Measurements from ENCODE around the gene IGF1R.
A peak's percentile ranks its signal among the peaks of the same experiment; 100 is the strongest.
"Not testable (repeated sequence)": the region's sequence is repeated elsewhere in the genome, so short reads cannot be mapped to it uniquely, and the experiment has no call there.

Gene IGF1R

GRCh38 chr15:98647774-98648653, at the start of gene IGF1R:
TSS of gene IGF1R (plus strand) at chr15:98648539. CDS start at chr15:98649582, 1,043 bp downstream.
- peak; percentile 59 to 88 (median 80) for DNase-seq (ENCODE audit: low read depth in 3 of 3, low spot score in 1 of 3)

- DNase-seq (ENCODE audit: low read depth in 3 of 3, low spot score in 1 of 3): peak in 1 of 3 donors; percentile 22
Measured at GRCh38 chr15:98599909-98600691, 48.2 kb upstream of the IGF1R start.

DNA sequence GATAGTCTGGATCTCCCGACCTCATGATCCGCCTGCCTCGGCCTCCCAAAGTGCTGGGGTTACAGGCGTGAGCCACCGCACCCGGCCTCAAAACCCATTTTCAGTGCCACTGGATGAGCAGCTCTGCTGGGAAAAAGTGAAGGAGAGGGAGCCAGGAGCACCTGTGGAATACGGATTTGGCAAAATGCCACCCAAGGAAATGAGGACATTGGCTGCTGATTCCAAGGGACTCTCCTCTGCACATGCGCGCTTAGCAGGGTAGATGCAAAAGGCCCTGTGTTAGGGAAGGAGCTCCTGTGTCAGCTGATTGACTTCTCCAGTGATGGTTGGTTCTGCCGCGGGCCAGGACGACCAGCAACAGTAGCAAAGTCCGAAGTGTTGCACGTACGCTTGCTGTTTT, 43.4 kb upstream of the IGF1R start:
- DNase-seq (ENCODE audit: low read depth in 3 of 3, low spot score in 1 of 3): no peak

DNA sequence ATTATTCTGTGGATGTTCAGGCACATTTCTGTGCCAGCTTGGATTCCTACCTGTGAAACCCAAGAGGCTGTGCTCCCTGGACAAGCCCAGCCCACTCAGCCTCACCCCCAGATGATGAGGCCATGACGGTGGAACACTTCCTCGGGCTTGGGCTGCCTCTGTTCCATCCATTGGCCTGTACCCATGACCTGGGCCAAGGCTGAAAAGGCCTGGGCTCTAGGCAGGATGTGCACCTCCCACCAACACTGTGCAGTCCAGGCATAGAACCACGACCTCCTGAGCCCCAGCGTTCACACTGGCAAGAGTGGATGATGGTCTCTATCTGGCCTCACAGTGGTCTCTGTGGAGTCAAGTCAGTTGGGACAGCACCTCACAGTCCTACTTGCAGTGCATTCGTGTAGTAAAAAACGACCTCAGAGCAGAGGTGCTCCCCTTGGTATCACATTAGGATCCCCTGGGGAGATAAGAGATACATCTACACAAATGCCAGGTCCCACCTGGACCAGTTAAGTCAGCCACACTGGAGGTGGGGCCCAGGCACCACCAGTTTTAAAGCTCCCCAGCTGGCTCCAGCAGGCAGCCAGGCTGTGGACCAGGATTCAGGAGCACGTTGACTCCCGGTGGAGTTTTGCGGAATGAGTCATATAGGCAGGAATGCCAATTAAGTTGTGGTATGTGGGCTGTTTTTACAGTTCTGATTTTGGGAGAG, 39.0 kb upstream of the IGF1R start:
- no peak for DNase-seq (ENCODE audit: low read depth in 3 of 3, low spot score in 1 of 3)

- no peak for DNase-seq (ENCODE audit: low read depth in 3 of 3, low spot score in 1 of 3)
Measured at GRCh38 chr15:98610991-98611390, 37.3 kb upstream of the IGF1R start.

DNA sequence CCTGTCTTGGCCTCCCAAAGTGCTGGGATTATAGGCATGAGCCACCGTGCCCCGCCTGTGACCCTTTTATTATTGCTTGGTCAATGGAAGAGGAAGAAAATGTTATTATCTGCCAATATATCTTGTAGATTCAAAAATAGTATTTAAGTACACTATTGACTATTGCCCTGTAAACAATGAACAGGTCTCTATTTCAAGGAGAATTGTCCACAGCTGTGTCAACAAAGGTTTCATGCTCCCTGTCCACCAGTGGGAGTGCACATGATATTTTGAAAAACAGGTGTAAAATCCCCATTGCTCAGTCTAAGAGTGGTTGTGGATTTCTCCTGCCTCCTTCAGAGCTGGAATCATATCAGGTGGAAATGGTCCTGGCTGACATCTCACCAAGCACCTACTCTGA, 36.5 kb upstream of the IGF1R start:
- no peak for DNase-seq (ENCODE audit: low read depth in 3 of 3, low spot score in 1 of 3)

GRCh38 chr15:98612490-98613110, 35.7 kb upstream of the IGF1R start:
- no peak for DNase-seq (ENCODE audit: low read depth in 3 of 3, low spot score in 1 of 3)

GRCh38 chr15:98614681-98615080, 33.7 kb upstream of the IGF1R start:
- no peak for DNase-seq (ENCODE audit: low read depth in 3 of 3, low spot score in 1 of 3)

DNA sequence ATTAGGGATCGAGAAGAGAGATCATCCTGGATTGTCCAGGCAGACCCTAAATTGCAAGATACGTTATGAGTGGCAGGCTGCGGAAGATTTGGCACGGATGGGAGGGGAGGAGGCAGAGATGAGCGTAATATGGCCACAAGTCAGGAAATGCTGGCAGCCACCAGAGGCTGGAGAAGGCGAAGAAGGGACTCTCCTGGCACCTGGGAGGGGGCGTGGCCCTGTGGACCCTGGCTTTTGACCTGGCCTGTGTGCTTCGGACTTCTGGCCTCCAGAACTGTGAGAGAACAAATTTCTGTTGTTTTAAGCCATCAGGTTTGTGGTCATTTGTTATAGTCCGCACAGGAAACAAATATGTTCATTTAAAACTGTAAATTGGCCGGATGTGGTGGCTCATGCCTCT, 31.9 kb upstream of the IGF1R start:
- no peak for DNase-seq (ENCODE audit: low read depth in 3 of 3, low spot score in 1 of 3)

DNA sequence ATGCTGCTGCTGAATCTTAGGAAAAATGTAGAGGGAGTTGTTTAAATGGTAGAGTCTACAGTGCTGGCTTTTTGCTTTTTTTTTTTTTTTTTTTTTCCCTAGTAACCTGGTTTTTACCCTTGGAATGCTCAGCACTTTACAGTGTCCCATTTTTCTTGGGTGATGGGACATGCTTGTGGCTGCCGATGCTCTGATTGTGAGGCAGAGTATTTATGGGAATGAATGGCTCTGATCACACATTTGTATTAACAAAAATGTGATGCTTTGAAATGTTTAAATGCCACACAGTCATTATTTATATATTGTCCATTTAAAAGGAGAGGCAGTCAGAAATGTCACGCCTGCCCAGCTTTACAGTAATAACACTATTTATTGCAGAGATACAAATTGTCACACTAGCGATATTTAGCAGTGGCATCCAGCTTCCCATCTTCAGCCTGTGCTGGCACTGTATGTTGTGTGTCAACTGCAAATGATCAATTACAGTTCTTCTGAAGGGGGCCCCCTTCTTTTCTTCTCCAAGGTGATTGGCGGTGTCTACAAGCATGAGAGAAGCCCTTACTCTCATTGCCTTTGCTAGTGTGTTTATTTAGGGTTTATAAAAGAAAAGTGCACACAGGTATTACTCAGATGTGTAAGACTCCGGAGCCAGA, 30.9 kb upstream of the IGF1R start:
- DNase-seq (ENCODE audit: low read depth in 3 of 3, low spot score in 1 of 3): no peak

- not testable (repeated sequence) for DNase-seq (ENCODE audit: low read depth in 3 of 3, low spot score in 1 of 3)
Measured at GRCh38 chr15:98618576-98618975, 29.8 kb upstream of the IGF1R start.

DNA sequence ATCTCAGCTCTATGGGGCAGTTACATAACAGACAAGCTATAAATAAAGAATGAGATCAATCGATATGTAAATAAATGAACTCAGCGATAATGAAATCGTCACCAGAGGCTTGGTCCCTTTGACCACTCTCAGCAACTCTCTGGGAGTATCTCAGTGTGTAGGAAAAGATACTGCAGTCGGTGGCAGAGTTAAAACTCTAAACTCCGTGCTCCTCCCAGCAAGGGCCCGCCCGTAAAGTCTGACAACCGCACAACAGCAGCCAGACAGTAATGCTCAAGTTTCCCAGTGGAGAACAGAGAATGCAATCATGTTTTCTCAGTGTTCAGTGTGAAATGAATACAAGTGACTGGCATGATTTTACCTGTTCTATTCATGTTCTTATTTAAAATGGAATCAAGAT, 28.3 kb upstream of the IGF1R start:
- no peak for DNase-seq (ENCODE audit: low read depth in 3 of 3, low spot score in 1 of 3)

- DNase-seq (ENCODE audit: low read depth in 3 of 3, low spot score in 1 of 3): no peak
Measured at GRCh38 chr15:98621021-98621420, 27.3 kb upstream of the IGF1R start.

GRCh38 chr15:98625614-98626013, 22.7 kb upstream of the IGF1R start:
- DNase-seq (ENCODE audit: low read depth in 3 of 3, low spot score in 1 of 3): no peak

DNA sequence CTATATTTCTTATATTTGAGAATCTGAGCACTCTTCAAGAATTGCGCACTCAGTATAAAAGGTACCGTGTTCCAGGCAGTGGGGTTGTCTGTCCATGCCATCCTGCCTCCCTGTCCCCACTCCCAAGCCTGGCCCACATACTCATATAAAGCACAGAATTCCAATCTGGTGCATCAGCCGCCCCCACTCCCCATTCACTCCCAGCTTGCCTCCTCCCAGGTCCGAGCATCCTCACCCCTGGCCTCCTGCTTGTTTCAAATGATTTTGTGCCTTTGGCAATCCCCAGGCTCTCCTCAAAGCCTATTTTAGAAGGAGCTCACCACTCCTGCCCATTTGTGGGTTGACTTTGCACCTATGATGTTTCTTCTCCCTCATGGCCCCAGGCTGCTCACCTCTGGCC, 22.2 kb upstream of the IGF1R start:
- no peak for DNase-seq (ENCODE audit: low read depth in 3 of 3, low spot score in 1 of 3)

- no peak for DNase-seq (ENCODE audit: low read depth in 3 of 3, low spot score in 1 of 3)
Measured at GRCh38 chr15:98628216-98628615, 20.1 kb upstream of the IGF1R start.

DNA sequence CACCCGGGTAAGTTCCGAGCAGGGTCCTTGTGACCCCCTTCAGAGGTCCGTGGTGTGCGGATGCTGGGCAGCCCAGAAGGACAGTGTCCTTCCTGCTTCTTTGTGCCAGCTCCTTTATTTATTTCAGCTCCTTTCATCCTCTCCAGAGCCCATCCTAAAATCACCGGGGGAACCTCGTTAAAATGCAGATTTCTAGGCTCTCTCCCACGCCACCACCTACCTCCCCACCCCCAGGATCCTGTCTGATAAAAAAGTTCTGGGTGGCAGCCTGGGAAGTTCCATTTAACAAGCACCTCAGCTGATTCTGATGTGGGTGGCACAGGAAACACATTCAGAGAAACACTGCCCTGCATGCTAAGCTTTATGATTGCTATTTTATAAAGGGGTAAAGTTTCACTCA, 12.5 kb upstream of the IGF1R start:
- DNase-seq (ENCODE audit: low read depth in 3 of 3, low spot score in 1 of 3): no peak

- no peak for DNase-seq (ENCODE audit: low read depth in 3 of 3, low spot score in 1 of 3)
Measured at GRCh38 chr15:98643115-98643514, 5.2 kb upstream of the IGF1R start.

DNA sequence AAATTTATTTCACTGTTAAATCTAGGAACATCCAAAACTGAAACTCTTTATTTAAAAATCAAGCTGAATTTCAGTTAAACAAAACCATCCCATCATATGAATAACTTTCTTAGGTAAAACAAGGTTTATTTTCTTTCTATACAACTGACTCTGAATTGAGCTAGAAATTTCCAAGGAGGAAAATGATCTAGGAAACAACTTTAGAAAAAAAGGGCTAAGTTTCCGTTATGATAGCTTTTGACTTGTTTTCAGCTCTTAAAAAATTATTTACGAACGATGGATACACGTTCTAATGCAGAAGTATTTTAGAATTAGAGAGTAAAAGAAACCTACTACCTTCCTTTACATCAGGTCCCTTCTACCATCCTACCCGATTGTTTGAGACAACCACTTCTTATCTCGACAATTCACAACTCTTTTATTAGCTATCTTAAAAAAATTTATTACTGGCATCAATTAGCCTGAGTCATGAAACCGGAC, 1.8 kb upstream of the IGF1R start:
- DNase-seq (ENCODE audit: low read depth in 3 of 3, low spot score in 1 of 3): no peak

DNA sequence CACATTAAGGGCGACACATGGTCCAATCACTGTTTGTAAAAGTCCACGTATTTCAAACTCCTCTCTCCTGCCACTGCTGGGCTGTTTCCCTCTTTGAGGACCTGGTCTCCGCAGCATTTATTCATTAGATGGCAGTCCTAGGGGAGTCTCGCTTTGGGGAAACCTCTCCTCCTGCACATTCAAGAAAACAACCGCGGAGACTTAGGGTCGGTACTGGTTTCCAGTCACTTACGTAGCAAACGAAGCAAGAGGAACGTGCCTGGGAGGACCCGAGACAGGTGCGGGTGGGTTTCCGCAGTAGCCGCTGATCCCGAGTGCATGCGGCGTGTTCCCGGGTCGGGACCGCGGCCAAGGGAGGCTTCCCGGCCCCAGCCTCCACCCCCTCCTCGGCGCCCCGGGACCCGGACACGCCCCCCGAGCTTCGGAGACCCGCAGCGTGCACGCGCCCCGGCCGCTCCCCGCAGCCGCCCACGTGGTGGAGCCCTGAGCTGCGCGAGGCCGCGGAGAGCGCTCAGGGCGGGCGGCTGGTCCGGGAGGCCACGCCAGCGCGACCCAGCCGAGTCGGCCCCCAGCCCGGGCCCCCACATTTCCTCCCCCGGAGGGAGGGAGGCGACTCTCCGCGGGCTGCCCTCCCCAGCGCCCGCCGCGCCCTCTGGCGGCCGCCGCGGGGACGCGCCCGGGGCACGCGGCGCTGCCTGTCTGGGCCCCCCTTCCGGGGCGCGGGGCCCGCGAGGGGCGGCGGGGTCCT, 1.1 kb upstream of the IGF1R start:
- DNase-seq (ENCODE audit: low read depth in 3 of 3, low spot score in 1 of 3): peak in 2 of 3 donors; percentile 32 to 54

Measured in stimulated activated CD4-positive, alpha-beta T cell treated with anti-CD3 and anti-CD28 coated beads, TNF-alpha, amount 100 ng/mL, for 1 hour (primary cell).